HepG2 (cell line): ENCODE results near the gene ARHGEF7. TPM values are rescaled to one million over a fixed set of nuclear protein-coding genes. Genes with fewer than 3 reads are reported as not detected.

Experiments
- DBP ChIP-seq: sonication (generic); formaldehyde crosslinking; IDR thresholded peaks from 2 replicates; pipeline ENCODE4 v1.4.0; 2020; ENCODE audit warnings: missing genetic modification reagents; ENCODE audit errors: not compliant biosample characterization
- GTF2F1 ChIP-seq: fragments of 150-350 bp; IDR thresholded peaks from 2 replicates; pipeline ENCODE4 v1.6.1; 2014; ENCODE audit warnings: low read length
- NFE2L2 ChIP-seq: fragments of 150-350 bp; IDR thresholded peaks from 2 replicates; pipeline ENCODE4 v1.6.1; 2014; ENCODE audit warnings: low read length
- NRL ChIP-seq: sonication (generic); formaldehyde crosslinking; IDR thresholded peaks from 2 replicates; pipeline ENCODE4 v1.5.0; 2020; ENCODE audit warnings: missing genetic modification reagents, mild to moderate bottlenecking, moderate library complexity, borderline replicate concordance
- ONECUT2 ChIP-seq: sonication (generic); formaldehyde crosslinking; IDR thresholded peaks from 2 replicates; pipeline ENCODE4 v1.4.0; 2020; ENCODE audit warnings: missing genetic modification reagents
- RAD21 ChIP-seq: fragments of 450-650 bp; formaldehyde crosslinking; IDR thresholded peaks from 2 replicates; pipeline ENCODE4 v1.5.0; 2020; ENCODE audit warnings: mild to moderate bottlenecking
- TCF12 ChIP-seq, 2 experiments: fragments of 450-650 bp in 1 of 2; sonication (generic) in 1 of 2; formaldehyde crosslinking in 1 of 2; IDR thresholded peaks; 2 replicates each; pipeline versions ENCODE4 v1.6.1 to v1.8.0; 2017 to 2022; ENCODE audit warnings: antibody characterized with exemption in 1 of 2, mild to moderate bottlenecking in 1 of 2, missing genetic modification reagents in 1 of 2, moderate library complexity in 1 of 2
- ZMYM3 ChIP-seq: sonication (generic); formaldehyde crosslinking; IDR thresholded peaks from 2 replicates; pipeline ENCODE4 v1.5.1; 2020; ENCODE audit warnings: mild to moderate bottlenecking, missing genetic modification reagents
- ZNF296 ChIP-seq: sonication (generic); formaldehyde crosslinking; conservative IDR thresholded peaks from 2 replicates; pipeline ENCODE4 v1.5.0; 2020; ENCODE audit warnings: mild to moderate bottlenecking, missing genetic modification reagents
- ZNF318 ChIP-seq: sonication (generic); formaldehyde crosslinking; IDR thresholded peaks from 2 replicates; pipeline ENCODE4 v1.4.0; 2020; ENCODE audit warnings: mild to moderate bottlenecking, missing genetic modification reagents
- ZNF33B ChIP-seq: sonication (generic); formaldehyde crosslinking; IDR thresholded peaks from 2 replicates; pipeline ENCODE4 v1.5.1; 2020; ENCODE audit warnings: mild to moderate bottlenecking, missing genetic modification reagents
- ZNF547 ChIP-seq: sonication (generic); formaldehyde crosslinking; IDR thresholded peaks from 2 replicates; pipeline ENCODE4 v1.5.1; 2020; ENCODE audit warnings: mild to moderate bottlenecking, missing genetic modification reagents
- ZNF646 ChIP-seq: sonication (generic); formaldehyde crosslinking; IDR thresholded peaks from 2 replicates; pipeline ENCODE4 v1.9.0; 2021; ENCODE audit warnings: mild to moderate bottlenecking, missing genetic modification reagents
- polyA plus RNA-seq, 8 experiments: library from polyadenylated mRNA; depleted of rRNA in 3 of 8; stranded (reverse) in 7 of 8; unstranded in 1 of 8; fragments of >200 nt; fragmentation: Illumina TruSeq in 4 of 8; extraction: Trizol in 4 of 8; gene quantifications; 2 replicates each; pipeline versions ENCODE4 v1.2.1 to v1.2.3, GENCODE V29; 2011 to 2016; ENCODE audit warnings: low read depth in 4 of 8, missing spikeins in 1 of 8, mixed read lengths in 1 of 8; ENCODE audit not compliant: insufficient read depth in 1 of 8
- total RNA-seq, 5 experiments: library from RNA; depleted of rRNA; stranded (reverse); fragments of >200 nt; fragmentation: Illumina TruSeq; extraction: Trizol; gene quantifications; 2 replicates each; pipeline ENCODE4 v1.2.3, GENCODE V29; 2016; ENCODE audit warnings: low read depth in 1 of 5

The ARHGEF7 gene
- total and polyA plus RNA-seq, 2 of the 13 experiments (the other 11 are each of a cell fraction or from before 2014, with no cell fraction given): 15.7 to 22.3 TPM

DNA sequence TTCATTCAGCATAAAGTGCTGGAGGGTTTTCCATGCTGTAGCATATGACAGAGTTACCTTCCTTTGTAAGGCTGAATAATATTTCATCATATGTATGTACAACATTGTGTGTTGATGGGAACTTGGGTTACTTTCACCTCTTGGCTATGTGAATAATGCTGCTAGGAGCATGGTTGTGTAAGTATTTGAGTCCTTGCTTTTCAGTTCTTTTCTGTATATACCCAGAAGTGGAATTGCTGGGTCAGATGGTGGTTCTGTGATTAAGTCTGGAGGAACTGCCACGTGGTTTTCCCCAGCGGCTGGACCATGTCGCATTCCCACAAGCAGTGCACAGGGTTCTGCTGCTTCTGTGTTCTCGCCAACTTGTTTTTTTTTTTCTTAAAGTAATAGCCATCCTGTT is 104.2 kb downstream of the ARHGEF7 start (continued):
- TF ChIP-seq ZNF318 (CRISPR knock-in tag) (no peak), ZNF296 (no peak), TCF12 (IDR thresholded peaks at IDR 0.05) (no peak), TCF12 (CRISPR knock-in tag; IDR thresholded peaks at IDR 0.05) (no peak), NFE2L2 (no peak), ZNF646 (CRISPR knock-in tag) (no peak), ONECUT2 (no peak), ZMYM3 (CRISPR knock-in tag) (no peak), RAD21 (CRISPR knock-in tag) (no peak), NRL (no peak), DBP (CRISPR knock-in tag) (no peak), ZNF33B (no peak), GTF2F1 (no peak), ZNF547 (CRISPR knock-in tag) (no peak)
